Neuron (in vitro differentiated cells): ENCODE results near the gene CDH24.
A peak's percentile ranks its signal among the peaks of the same experiment; 100 is the strongest.
"Not testable (repeated sequence)": the region's sequence is repeated elsewhere in the genome, so short reads cannot be mapped to it uniquely, and the experiment has no call there.

Experiments used
- H2AFZ ChIP-seq: one replicate; pipeline ENCODE4 v1.6.1; 2013; ENCODE audit warnings: low read depth, mild to moderate bottlenecking, inconsistent platforms, low read length, moderate library complexity
- H3K27me3 ChIP-seq: one replicate; pipeline ENCODE4 v1.6.1; 2013; ENCODE audit warnings: low read length; ENCODE audit not compliant: insufficient read depth
- H3K36me3 ChIP-seq: one replicate; pipeline ENCODE4 v1.6.1; 2013; ENCODE audit warnings: low read length; ENCODE audit not compliant: insufficient read depth
- H3K4me1 ChIP-seq: one replicate; pipeline ENCODE4 v1.6.1; 2013; ENCODE audit warnings: low read length; ENCODE audit not compliant: insufficient read depth
- H3K4me3 ChIP-seq: 2 replicates; pipeline ENCODE4 v1.5.1; 2013; ENCODE audit warnings: mild to moderate bottlenecking, low read length, moderate library complexity
- H3K9me3 ChIP-seq: one replicate; pipeline ENCODE4 v1.6.1; 2013; ENCODE audit warnings: low read length

CDH24 gene

GRCh38 chr14:23021889-23022442 is 35.4 kb downstream of the CDH24 start:
- Histone ChIP-seq H2AFZ (no peak overlapping the region), H3K27me3 (no peaks in the 10 kb centered on the region), H3K4me3 (no peak overlapping the region), H3K36me3 (peaks cover 12% of the 10 kb centered on the region), H3K4me1 (no peaks in the 10 kb centered on the region), H3K9me3 (no peaks in the 10 kb centered on the region)

DNA sequence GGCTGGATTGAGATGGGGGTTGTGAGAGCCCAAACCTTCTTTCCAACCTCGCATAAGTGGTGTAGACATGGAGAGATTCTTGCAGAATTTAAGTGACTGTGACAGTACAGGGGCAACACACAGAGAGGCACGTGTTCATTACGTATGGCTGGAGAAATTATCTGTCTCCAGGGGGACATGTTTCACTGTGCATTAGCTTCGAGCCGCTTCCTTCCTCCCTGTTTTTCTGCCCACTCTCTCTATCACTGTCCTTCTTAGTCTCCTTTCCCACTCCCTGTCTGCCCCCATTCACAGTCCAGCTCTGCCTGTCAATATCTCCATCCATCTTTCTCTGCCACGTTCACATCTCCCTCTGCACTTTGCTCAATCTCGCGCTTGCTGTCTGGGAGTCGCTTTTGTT is 35.9 kb downstream of the CDH24 start:
- Histone ChIP-seq H3K4me3 (no peak overlapping the region), H3K4me1 (no peaks in the 10 kb centered on the region), H3K9me3 (no peaks in the 10 kb centered on the region)

GRCh38 chr14:23020143-23021128 is 36.9 kb downstream of the CDH24 start:
- no peak overlapping the region for H2AFZ ChIP-seq
- no peaks in the 10 kb centered on the region for H3K9me3 ChIP-seq
- no peak overlapping the region for H3K4me3 ChIP-seq
- H3K27me3 ChIP-seq, result no peaks in the 10 kb centered on the region
- no peaks in the 10 kb centered on the region for H3K4me1 ChIP-seq
- H3K36me3 ChIP-seq, result peaks cover 2% of the 10 kb centered on the region

More for the DNA sequence above, 35.9 kb downstream of the CDH24 start:
- Histone ChIP-seq H3K27me3 (no peaks in the 10 kb centered on the region), H2AFZ (no peak overlapping the region), H3K36me3 (peaks cover 12% of the 10 kb centered on the region)

GRCh38 chr14:23018107-23018506 is 39.2 kb downstream of the CDH24 start:
- Histone ChIP-seq H2AFZ (no peak overlapping the region), H3K36me3 (no peaks in the 10 kb centered on the region), H3K9me3 (no peaks in the 10 kb centered on the region), H3K4me1 (no peaks in the 10 kb centered on the region), H3K4me3 (no peak overlapping the region), H3K27me3 (no peaks in the 10 kb centered on the region)

- H3K9me3 ChIP-seq, result no peaks in the 10 kb centered on the region
- no peak overlapping the region for H2AFZ ChIP-seq
- no peaks in the 10 kb centered on the region for H3K4me1 ChIP-seq
- H3K27me3 ChIP-seq, result no peaks in the 10 kb centered on the region
- no peaks in the 10 kb centered on the region for H3K36me3 ChIP-seq
- H3K4me3 ChIP-seq, result no peak overlapping the region
These were observed 40.2 kb downstream of the CDH24 start for GRCh38 chr14:23017091-23017490.

DNA sequence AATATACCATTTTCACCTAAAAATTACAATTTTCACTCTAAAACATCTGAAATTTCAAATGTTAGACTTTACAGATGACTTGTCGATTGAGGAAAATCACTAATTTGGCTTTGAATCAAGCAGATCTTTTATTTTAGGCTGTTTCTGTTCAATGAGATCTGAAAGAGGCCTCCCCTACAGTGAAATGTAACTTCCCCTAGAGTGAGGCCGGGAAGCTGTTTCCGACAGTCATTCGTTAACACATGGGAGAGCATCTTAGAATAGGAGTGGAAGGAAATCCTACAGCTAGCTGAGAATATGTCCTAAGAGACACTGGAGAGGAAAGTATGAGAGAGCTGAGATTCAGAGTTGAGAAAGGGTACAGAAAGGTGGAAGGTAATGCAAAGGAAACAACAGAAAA is 41.7 kb downstream of the CDH24 start:
- no peaks in the 10 kb centered on the region for H3K4me1 ChIP-seq
- H3K27me3 ChIP-seq, result no peaks in the 10 kb centered on the region
- no peaks in the 10 kb centered on the region for H3K9me3 ChIP-seq
- peak overlapping the region; percentile 34 for H2AFZ ChIP-seq
- no peaks in the 10 kb centered on the region for H3K36me3 ChIP-seq
- H3K4me3 ChIP-seq, result no peak overlapping the region

- not testable (repeated sequence) for H3K4me3 ChIP-seq, H2AFZ ChIP-seq, H3K4me1 ChIP-seq, H3K9me3 ChIP-seq, H3K27me3 ChIP-seq, H3K36me3 ChIP-seq
These were observed 43.6 kb downstream of the CDH24 start for GRCh38 chr14:23013749-23014054.

- H3K4me1 ChIP-seq, result peaks cover 10% of the 10 kb centered on the region
- no peak overlapping the region for H3K4me3 ChIP-seq
- no peak overlapping the region for H2AFZ ChIP-seq
- H3K36me3 ChIP-seq, result no peaks in the 10 kb centered on the region
- no peaks in the 10 kb centered on the region for H3K27me3 ChIP-seq
- H3K9me3 ChIP-seq, result no peaks in the 10 kb centered on the region
These were observed 44.1 kb downstream of the CDH24 start for GRCh38 chr14:23013054-23013748.

GRCh38 chr14:23009939-23010726 is 47.2 kb downstream of the CDH24 start, which contains the start of gene C14orf93:
Gene C14orf93, minus strand, starts transcription at chr14:23010143. Its CDS starts 11,120 bp downstream, at chr14:22999023.
- H3K9me3 ChIP-seq, result no peaks in the 10 kb centered on the region
- H3K27me3 ChIP-seq, result no peaks in the 10 kb centered on the region
- peak within 1 kb of the TSS; percentile 85 for H2AFZ ChIP-seq
- H3K4me1 ChIP-seq, result peaks cover 21% of the 10 kb centered on the region
- H3K4me3 ChIP-seq, result peak within 1 kb of the TSS; percentile 53
- H3K36me3 ChIP-seq, result no peaks in the 10 kb centered on the region

DNA sequence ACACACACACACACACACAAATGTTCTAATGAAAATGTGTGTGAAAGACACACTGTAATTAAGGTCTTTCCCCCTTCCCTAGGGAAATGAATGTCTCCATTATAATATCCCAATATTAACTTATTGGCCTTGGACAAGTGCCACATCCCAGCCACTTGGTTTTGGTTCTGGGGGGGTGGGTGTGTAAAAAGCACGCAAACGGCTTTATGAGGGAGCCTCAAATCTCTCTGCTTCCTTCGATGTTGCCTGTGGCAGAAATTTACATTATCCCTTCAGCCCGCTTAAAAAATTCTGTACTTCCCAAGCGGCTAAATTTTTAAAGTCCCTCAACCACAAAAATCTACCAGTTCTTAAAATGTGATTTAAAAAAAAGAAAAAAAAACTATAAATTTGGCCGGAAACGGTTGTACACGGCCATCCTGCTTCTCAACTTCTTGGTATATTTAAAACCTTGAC is 47.8 kb downstream of the CDH24 start:
- peaks cover 21% of the 10 kb centered on the region for H3K4me1 ChIP-seq
- no peaks in the 10 kb centered on the region for H3K9me3 ChIP-seq
- H3K36me3 ChIP-seq, result no peaks in the 10 kb centered on the region
- H3K27me3 ChIP-seq, result no peaks in the 10 kb centered on the region
- peak overlapping the region; percentile 53 for H3K4me3 ChIP-seq
- peak overlapping the region; percentile 85 for H2AFZ ChIP-seq

DNA sequence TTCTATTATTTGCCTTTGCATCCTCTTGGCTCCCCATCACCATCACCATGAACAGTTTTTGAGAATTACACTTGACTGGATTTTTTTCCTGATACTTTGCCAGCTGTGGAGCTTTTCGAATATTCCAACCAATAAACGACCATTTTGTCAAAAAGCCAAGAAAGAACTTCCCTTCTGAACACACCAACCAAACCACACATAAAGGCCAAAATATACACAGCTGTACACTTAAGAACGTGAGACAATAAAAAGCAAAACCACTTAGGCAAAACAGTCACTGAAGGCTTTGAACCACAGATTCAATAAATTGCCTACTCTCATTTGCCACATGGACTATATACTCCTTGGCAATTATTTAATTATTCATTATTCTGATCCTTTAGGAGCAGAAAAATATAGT is 48.5 kb downstream of the CDH24 start:
- no peak overlapping the region for H3K4me3 ChIP-seq
- no peak overlapping the region for H2AFZ ChIP-seq
- peaks cover 21% of the 10 kb centered on the region for H3K4me1 ChIP-seq

GRCh38 chr14:23006544-23007419 is 50.5 kb downstream of the CDH24 start:
- Histone ChIP-seq H3K9me3 (no peaks in the 10 kb centered on the region), H3K36me3 (no peaks in the 10 kb centered on the region), H3K4me1 (peaks cover 21% of the 10 kb centered on the region), H3K27me3 (no peaks in the 10 kb centered on the region), H2AFZ (peak overlapping the region; percentile 86), H3K4me3 (peak overlapping the region; percentile 79)

More for the DNA sequence above, 48.5 kb downstream of the CDH24 start:
- Histone ChIP-seq H3K36me3 (no peaks in the 10 kb centered on the region), H3K9me3 (no peaks in the 10 kb centered on the region), H3K27me3 (no peaks in the 10 kb centered on the region)
